Activated T-helper 2 cell treated with anti-CD3 and anti-CD28 coated beads, Interferon-gamma antibody, Interleukin-2, Interleukin-4, amounts not matched to agents 10 μg/mL and 5 μg/mL and 100 μg/mL, durations not matched to agents 14 hours and 24 hours and 36 hours (primary cell): Measurements from ENCODE around the gene SETSIP. TPM values are rescaled to one million over a fixed set of nuclear protein-coding genes. Genes with fewer than 3 reads are reported as not detected.
A peak's percentile ranks its signal among the peaks of the same experiment; 100 is the strongest.

Experiments
- DNase-seq: peaks from one replicate; pipeline ENCODE4 v3.0.0; 2021; ENCODE audit warnings: low spot score
- H3K27ac Mint-ChIP-seq: one replicate; pipeline ENCODE4 v1.8.0; 2021; ENCODE audit warnings: mixed read lengths
- H3K27me3 Mint-ChIP-seq: one replicate; pipeline ENCODE4 v1.8.0; 2021; ENCODE audit warnings: low read depth, mixed read lengths
- H3K36me3 Mint-ChIP-seq: one replicate; pipeline ENCODE4 v1.8.0; 2021; ENCODE audit warnings: low read depth, mixed read lengths
- H3K4me1 Mint-ChIP-seq: one replicate; pipeline ENCODE4 v1.8.0; 2021; ENCODE audit warnings: low read depth, mixed read lengths
- H3K4me3 Mint-ChIP-seq: one replicate; pipeline ENCODE4 v1.8.0; 2021; ENCODE audit warnings: low read depth, mild to moderate bottlenecking, moderate library complexity, mixed read lengths
- H3K9me3 Mint-ChIP-seq: one replicate; pipeline ENCODE4 v1.8.0; 2021; ENCODE audit warnings: mixed read lengths
- intact Hi-C: fragments of 100-400 bp; cut with micrococcal nuclease; formaldehyde crosslinking; loops from one replicate; pipeline ENCODE4 v1.15.1; 2023
- total RNA-seq: library from RNA; stranded (reverse); gene quantifications from 2 replicates; pipeline ENCODE4 v1.2.3, GENCODE V29; 2022

SETSIP gene, protein sequence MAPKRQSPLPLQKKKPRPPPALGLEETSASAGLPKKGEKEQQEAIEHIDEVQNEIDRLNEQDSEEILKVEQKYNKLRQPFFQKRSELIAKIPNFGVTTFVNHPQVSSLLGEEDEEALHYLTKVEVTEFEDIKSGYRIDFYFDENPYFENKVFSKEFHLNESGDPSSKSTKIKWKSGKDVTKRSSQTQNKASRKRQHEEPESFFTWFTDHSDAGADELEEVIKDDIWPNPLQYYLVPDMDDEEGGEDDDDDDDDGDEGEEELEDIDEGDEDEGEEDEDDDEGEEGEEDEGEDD
- total RNA-seq = not detected in 2 replicates

DNA sequence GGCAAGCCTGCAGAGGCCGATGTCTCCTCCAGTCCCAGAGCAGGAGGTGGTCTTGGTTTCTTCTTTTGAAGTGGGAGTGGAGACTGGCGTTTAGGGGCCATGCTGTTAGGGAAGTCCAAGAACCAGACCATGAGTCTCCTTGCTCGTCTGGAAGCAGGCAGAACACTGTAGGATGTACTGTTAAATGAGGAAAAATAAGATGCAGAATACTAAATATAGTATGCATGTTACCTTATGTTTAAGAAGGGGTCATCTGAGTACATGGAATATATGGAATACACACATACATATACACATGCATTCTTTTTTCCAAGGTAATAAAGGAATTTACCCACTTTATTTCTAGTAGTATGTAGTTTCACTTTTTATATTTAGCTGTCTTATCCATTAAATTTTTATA, at the start of gene SETSIP:
Gene SETSIP (minus strand): TSS at position 101 of the 400 bp plus-strand sequence. CDS start 0 bp downstream, at position 101.
- Mint-ChIP-seq H3K27me3 (peaks cover 11% of the 10 kb centered on the region), H3K9me3 (no peaks in the 10 kb centered on the region), H3K27ac (no peak within 1 kb of the TSS), H3K36me3 (no peaks in the 10 kb centered on the region), H3K4me3 (no peak within 1 kb of the TSS), H3K4me1 (peaks cover 6% of the 10 kb centered on the region)
- no peak for DNase-seq
- intact Hi-C loops = no loop called here

DNA sequence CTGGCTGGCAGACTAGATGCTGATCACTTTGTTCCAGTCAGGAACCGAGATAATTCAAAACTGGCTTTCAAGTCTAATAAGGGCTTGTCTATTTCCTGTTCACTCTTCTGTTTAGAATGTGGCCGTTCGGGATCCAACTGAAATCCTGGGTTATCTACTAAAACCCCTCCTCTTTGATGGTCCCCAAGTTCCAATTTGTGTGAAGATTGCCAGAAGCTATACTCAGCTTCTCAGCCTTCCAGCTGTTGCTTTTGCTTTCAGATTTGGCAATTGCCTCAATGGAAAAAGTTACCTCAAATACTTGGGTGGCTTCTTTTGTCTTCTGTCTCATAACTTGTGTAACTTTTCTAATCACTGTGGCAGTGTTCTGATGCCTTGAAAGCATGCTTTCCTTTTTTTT, 48.7 kb upstream of the SETSIP start:
- peaks cover 4% of the 10 kb centered on the region for H3K36me3 Mint-ChIP-seq
- H3K27ac Mint-ChIP-seq = peak overlapping the region; percentile 38
- DNase-seq = no peak
- no peaks in the 10 kb centered on the region for H3K27me3 Mint-ChIP-seq
- H3K9me3 Mint-ChIP-seq = no peaks in the 10 kb centered on the region
- H3K4me1 Mint-ChIP-seq = peaks cover 15% of the 10 kb centered on the region
- intact Hi-C loops = loop anchor here (5.0 kb wide), 1 partner anchor 78 kb away; no protein-coding TSS in a partner anchor
- H3K4me3 Mint-ChIP-seq = peak overlapping the region; percentile 26

DNA sequence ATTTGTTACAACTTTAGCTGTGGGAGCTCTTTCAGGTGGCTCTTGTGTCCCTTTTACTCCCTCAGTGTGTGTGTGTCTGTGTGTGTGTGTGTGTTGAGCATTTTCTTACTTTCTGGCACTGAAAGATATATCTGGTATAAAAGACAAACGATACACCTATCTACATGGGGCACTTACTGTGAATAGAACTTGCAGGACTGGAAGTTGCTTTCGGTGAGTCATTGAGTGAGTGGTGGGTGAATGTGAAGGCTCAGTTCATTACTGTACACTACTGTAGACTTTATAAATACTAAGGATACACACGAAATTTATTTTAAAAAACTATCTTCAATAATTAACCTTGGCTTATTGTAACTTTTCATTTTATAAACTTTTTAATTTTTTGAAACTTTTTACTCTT, 43.6 kb upstream of the SETSIP start:
- H3K36me3 Mint-ChIP-seq = peaks cover 4% of the 10 kb centered on the region
- H3K4me3 Mint-ChIP-seq = no peak overlapping the region
- no peaks in the 10 kb centered on the region for H3K27me3 Mint-ChIP-seq
- H3K27ac Mint-ChIP-seq = no peak overlapping the region
- no peak for DNase-seq
- intact Hi-C loops = no loop called here
- H3K4me1 Mint-ChIP-seq = peaks cover 6% of the 10 kb centered on the region
- H3K9me3 Mint-ChIP-seq = no peaks in the 10 kb centered on the region

DNA sequence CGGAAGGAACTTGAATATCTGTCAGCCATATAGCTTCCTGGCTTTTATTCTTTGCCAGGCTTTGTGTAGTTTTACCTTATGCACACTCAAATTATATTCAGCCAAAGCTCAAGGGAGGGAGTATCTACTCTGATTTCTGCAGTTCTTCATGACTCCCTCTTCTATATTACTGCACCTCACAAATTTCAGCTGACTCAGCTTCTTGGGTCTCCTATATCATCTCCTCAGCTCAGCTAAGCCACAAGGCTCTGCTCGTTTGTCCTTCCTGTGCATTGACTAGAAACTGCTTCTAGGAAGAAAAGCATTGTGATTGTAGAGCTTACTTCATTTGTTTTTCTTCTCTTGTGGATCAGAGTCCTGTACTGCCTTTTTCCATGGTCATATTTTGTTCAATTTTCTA, 42.3 kb upstream of the SETSIP start:
- H3K36me3 Mint-ChIP-seq = no peaks in the 10 kb centered on the region
- no peak overlapping the region for H3K4me3 Mint-ChIP-seq
- no peaks in the 10 kb centered on the region for H3K9me3 Mint-ChIP-seq
- intact Hi-C loops = no loop called here
- peaks cover 6% of the 10 kb centered on the region for H3K4me1 Mint-ChIP-seq
- no peak for DNase-seq
- no peaks in the 10 kb centered on the region for H3K27me3 Mint-ChIP-seq
- no peak overlapping the region for H3K27ac Mint-ChIP-seq

DNA sequence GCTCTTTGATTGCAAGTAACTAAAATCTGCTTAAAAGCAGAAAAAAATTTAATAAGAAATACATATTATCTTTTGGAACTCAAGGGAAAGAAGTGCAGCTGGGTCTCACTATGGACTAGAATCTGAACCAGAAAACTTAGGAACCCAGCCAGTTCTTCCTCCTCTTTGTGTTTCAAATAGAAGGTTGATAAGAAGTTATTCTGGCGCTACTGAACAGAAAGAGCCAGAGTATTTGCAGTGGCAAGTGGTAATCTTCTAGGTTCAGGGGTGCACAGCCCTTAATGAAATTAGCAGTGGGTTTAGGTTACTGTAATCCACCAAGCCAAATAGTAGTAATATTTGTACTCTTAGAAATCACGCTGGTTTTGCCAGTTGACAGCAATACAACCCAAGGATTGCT, 33.4 kb upstream of the SETSIP start:
- Mint-ChIP-seq H3K36me3 (no peaks in the 10 kb centered on the region), H3K4me3 (no peak overlapping the region), H3K27me3 (no peaks in the 10 kb centered on the region), H3K27ac (no peak overlapping the region), H3K9me3 (no peaks in the 10 kb centered on the region), H3K4me1 (no peaks in the 10 kb centered on the region)
- intact Hi-C loops = no loop called here
- DNase-seq = no peak

DNA sequence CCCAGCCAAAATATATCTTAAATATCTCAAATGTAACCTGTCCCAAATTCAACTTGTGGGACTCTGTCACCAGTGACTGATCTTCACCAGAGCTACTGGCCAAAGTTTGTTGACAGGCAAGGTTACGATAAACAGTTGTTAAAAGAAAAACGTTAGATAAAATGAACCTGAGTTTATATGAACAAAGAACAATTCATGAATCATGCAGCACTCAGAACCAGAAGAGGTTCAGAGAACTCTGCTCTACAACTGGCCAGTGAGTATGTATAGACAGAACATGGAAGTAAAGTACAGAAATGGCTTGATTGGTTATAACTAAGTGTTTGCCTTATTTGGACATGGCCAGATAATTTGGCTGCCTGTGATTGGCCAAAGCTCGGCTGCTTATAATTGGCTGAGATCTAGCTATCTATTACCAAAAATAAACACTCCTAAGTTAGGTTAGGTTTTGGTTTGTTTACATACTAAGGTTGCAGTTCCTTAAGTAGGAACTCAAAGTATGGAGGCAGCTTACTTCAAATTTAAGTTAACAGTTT, 30.4 kb upstream of the SETSIP start:
- no peaks in the 10 kb centered on the region for H3K4me1 Mint-ChIP-seq
- H3K9me3 Mint-ChIP-seq = no peaks in the 10 kb centered on the region
- no peak for DNase-seq
- H3K27ac Mint-ChIP-seq = no peak overlapping the region
- intact Hi-C loops = no loop called here
- H3K27me3 Mint-ChIP-seq = no peaks in the 10 kb centered on the region
- no peak overlapping the region for H3K4me3 Mint-ChIP-seq
- no peaks in the 10 kb centered on the region for H3K36me3 Mint-ChIP-seq

DNA sequence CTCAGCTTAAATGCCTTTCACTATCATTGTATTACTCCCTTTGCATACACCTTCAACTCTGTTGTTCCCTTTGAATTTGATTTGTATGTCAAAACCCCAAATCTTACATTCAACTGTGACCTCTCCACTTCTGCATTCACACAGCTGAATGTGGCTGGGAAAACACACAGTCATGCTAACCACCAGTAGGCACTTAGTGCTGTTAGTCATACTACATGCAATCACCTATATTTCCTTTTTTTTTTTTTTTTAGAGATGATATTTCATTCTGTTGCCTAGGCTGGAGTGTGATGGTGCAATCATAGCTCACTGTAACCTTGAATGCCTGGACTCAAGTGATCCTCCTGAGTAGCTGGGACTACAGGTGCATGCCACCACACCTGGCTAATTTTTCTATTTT, 21.1 kb upstream of the SETSIP start:
- H3K36me3 Mint-ChIP-seq = no peaks in the 10 kb centered on the region
- H3K4me1 Mint-ChIP-seq = peaks cover 4% of the 10 kb centered on the region
- no peak overlapping the region for H3K27ac Mint-ChIP-seq
- H3K27me3 Mint-ChIP-seq = no peaks in the 10 kb centered on the region
- no peak for DNase-seq
- H3K4me3 Mint-ChIP-seq = no peak overlapping the region
- no peaks in the 10 kb centered on the region for H3K9me3 Mint-ChIP-seq
- intact Hi-C loops = loop anchor here (5.0 kb wide), 1 partner anchor 36 kb away; no protein-coding TSS in a partner anchor

DNA sequence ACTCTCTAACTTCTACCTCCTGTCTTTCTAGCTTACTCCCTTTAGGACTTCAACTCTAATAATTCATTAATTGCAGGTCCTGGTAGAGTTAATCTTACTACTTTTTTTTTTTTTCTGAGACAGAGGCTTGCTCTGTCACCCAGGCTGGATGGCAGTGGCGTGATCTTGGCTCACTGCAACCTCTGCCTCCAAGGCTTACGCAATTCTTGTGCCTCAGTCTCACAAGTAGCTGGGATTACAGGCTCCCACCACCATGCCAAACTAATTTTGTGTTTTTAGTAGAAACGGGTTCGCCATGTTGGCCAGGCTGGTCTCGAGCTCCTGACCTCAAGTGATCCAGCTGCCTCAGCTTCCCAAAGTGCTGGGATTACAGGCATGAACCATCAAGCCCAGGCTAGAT, 20.7 kb upstream of the SETSIP start:
- Mint-ChIP-seq H3K9me3 (no peaks in the 10 kb centered on the region), H3K27ac (no peak overlapping the region), H3K4me3 (no peak overlapping the region), H3K36me3 (no peaks in the 10 kb centered on the region), H3K27me3 (no peaks in the 10 kb centered on the region), H3K4me1 (peaks cover 4% of the 10 kb centered on the region)
- no peak for DNase-seq
- intact Hi-C loops = loop anchor here (5.0 kb wide), 1 partner anchor 36 kb away; no protein-coding TSS in a partner anchor

DNA sequence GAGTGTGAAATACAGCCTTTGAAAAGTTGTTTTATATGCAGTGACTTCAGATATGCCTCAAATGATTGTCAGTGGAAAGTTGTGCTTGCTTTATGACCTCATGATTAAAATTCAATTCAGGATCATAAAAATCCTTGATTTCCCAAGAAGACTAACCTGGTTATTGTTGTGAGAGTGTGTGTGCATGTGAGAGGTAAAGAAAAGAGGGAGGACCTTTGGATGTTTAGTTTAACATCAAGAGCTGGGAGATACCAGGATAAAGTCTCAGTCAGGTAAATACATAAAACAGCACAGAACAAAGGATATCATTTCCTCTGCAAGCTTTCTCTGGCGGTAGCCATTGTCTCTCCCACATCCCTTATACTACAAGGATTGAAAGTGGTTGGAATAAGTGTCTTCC, 19.4 kb upstream of the SETSIP start:
- no peaks in the 10 kb centered on the region for H3K36me3 Mint-ChIP-seq
- no peaks in the 10 kb centered on the region for H3K9me3 Mint-ChIP-seq
- H3K27ac Mint-ChIP-seq = no peak overlapping the region
- DNase-seq = no peak
- no peak overlapping the region for H3K4me3 Mint-ChIP-seq
- intact Hi-C loops = no loop called here
- H3K27me3 Mint-ChIP-seq = no peaks in the 10 kb centered on the region
- peaks cover 4% of the 10 kb centered on the region for H3K4me1 Mint-ChIP-seq

DNA sequence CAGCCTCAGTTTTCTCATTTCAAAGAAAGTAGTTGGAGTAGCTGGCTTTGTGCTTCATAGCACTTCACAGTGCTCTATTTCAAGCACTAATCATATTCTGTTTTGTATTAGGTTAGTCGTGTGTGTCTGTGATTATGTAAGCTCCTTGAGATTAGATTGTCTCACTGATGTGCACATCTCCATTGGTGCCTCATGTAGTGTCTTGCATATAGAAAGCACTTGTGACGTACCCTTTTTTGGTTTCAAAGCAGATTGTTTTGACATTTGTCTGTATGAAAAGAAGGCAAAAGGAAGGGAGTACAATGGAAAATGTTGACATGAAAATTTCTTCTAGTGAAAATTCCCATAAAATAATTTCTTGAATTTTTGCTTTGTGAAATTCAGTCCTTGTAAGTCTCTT, 18.9 kb upstream of the SETSIP start:
- no peaks in the 10 kb centered on the region for H3K27me3 Mint-ChIP-seq
- no peaks in the 10 kb centered on the region for H3K9me3 Mint-ChIP-seq
- no peak overlapping the region for H3K4me3 Mint-ChIP-seq
- no peak overlapping the region for H3K27ac Mint-ChIP-seq
- no peak for DNase-seq
- intact Hi-C loops = no loop called here
- H3K4me1 Mint-ChIP-seq = peaks cover 4% of the 10 kb centered on the region
- H3K36me3 Mint-ChIP-seq = no peaks in the 10 kb centered on the region

DNA sequence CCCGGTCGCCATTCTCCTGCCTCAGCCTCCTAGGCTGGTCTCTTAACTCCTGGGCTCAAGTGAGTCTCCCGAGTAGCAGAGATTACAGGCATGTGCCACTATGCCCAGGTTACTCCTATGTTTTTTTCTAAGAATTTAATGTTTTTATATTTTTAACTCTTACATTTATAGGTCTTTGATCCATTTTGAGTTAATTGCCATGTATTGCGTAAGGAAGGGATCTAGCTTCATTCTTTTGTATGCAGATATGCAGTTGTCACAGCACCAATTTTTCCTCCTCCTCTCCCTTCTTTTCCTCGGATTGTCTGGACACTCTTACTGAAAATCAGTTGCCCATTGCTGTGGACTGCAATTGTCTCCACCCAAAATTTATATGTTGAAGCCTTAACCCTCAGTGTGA, 16.4 kb upstream of the SETSIP start:
- no peaks in the 10 kb centered on the region for H3K36me3 Mint-ChIP-seq
- H3K4me3 Mint-ChIP-seq = no peak overlapping the region
- peaks cover 2% of the 10 kb centered on the region for H3K4me1 Mint-ChIP-seq
- intact Hi-C loops = no loop called here
- H3K27me3 Mint-ChIP-seq = no peaks in the 10 kb centered on the region
- H3K9me3 Mint-ChIP-seq = peaks cover 10% of the 10 kb centered on the region
- no peak for DNase-seq
- no peak overlapping the region for H3K27ac Mint-ChIP-seq

DNA sequence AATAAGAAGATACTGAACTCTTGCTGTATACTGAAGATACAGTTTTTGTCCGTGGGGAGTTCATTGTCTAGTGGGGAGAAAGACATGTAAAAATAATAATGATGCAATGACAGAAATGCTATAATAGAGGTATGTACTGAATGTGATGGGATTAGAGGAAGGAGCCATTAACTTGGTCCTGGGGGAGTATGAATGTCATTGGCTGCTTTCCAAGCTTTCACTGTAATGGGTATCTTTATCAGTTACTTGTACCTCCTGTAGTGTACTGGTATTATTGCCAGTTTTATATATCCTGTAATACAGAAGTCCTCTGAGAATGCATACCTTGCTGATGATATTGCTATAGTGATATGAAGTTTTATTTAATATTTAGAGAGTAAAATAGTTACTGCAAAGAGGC, 12.3 kb upstream of the SETSIP start:
- DNase-seq = no peak
- no peaks in the 10 kb centered on the region for H3K27me3 Mint-ChIP-seq
- no peaks in the 10 kb centered on the region for H3K4me1 Mint-ChIP-seq
- H3K27ac Mint-ChIP-seq = no peak overlapping the region
- intact Hi-C loops = loop anchor here (10.0 kb wide), 1 partner anchor 207 kb away; the partner anchor contains the start of genes GLMN and RPAP2
- no peak overlapping the region for H3K4me3 Mint-ChIP-seq
- H3K9me3 Mint-ChIP-seq = peaks cover 27% of the 10 kb centered on the region
- peaks cover 12% of the 10 kb centered on the region for H3K36me3 Mint-ChIP-seq

DNA sequence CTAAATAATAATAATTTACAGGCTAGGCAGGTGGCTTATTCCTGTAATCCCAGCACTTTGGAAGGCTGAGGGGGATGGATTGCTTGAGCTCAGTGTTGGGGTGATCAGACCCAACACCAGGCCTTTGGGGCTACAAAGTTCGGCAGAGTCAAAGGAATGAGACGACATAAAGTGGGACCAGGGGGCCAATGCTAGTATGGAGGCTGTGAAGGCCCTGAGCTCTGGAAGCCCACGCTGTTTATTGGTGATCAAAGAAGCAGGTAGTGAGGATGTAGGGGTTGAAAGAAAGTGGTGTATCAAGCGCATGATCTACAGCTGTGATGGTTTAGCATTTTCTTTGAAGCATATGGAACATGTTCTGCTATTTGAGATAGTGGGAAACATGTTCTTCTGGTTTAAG, 10.5 kb upstream of the SETSIP start:
- H3K4me3 Mint-ChIP-seq = no peak overlapping the region
- peaks cover 12% of the 10 kb centered on the region for H3K36me3 Mint-ChIP-seq
- H3K4me1 Mint-ChIP-seq = peaks cover 6% of the 10 kb centered on the region
- no peaks in the 10 kb centered on the region for H3K27me3 Mint-ChIP-seq
- intact Hi-C loops = loop anchor here (10.0 kb wide), 1 partner anchor 209 kb away; the partner anchor contains the start of genes GLMN and RPAP2
- H3K9me3 Mint-ChIP-seq = peaks cover 27% of the 10 kb centered on the region
- no peak overlapping the region for H3K27ac Mint-ChIP-seq
- no peak for DNase-seq
